H9 (cell line): Measurements from ENCODE around the gene SAG. TPM values are rescaled to one million over a fixed set of nuclear protein-coding genes. Genes with fewer than 3 reads are reported as not detected.

Experiments
- DNase-seq: peaks from one replicate; pipeline ENCODE4 v3.0.0-alpha.2; 2017
- H2AFZ ChIP-seq: one replicate; pipeline ENCODE4 v1.6.1; 2013; ENCODE audit warnings: mild to moderate bottlenecking, low read length, control low read depth, moderate library complexity
- H2AK5ac ChIP-seq: 2 replicates; pipeline ENCODE4 v1.6.1; 2013; ENCODE audit warnings: low read length, control low read depth, mixed read lengths; ENCODE audit not compliant: insufficient read length
- H2BK120ac ChIP-seq: one replicate; pipeline ENCODE4 v1.6.1; 2013; ENCODE audit warnings: low read depth, mild to moderate bottlenecking, low read length, control low read depth, inconsistent platforms; ENCODE audit not compliant: poor library complexity, severe bottlenecking
- H2BK12ac ChIP-seq: 2 replicates; pipeline ENCODE4 v1.6.1; 2013; ENCODE audit warnings: low read length, control low read depth, mixed read lengths, low read depth; ENCODE audit not compliant: insufficient read length
- H2BK15ac ChIP-seq: 2 replicates; pipeline ENCODE4 v1.6.1; 2013; ENCODE audit warnings: low read depth, low read length, control low read depth
- H2BK20ac ChIP-seq: one replicate; pipeline ENCODE4 v1.6.1; 2013; ENCODE audit warnings: low read depth, mild to moderate bottlenecking, low read length, control low read depth, inconsistent platforms; ENCODE audit not compliant: poor library complexity, severe bottlenecking
- H2BK5ac ChIP-seq: 2 replicates; pipeline ENCODE4 v1.6.1; 2013; ENCODE audit warnings: low read length, control low read depth, mixed read lengths; ENCODE audit not compliant: insufficient read length
- H3K14ac ChIP-seq: 2 replicates; pipeline ENCODE4 v1.6.1; 2013; ENCODE audit warnings: low read length, control low read depth; ENCODE audit not compliant: insufficient read depth
- H3K18ac ChIP-seq: 2 replicates; pipeline ENCODE4 v1.6.1; 2013; ENCODE audit warnings: low read depth, mild to moderate bottlenecking, mixed read lengths, low read length, control low read depth; ENCODE audit not compliant: insufficient read length
- H3K23ac ChIP-seq: 2 replicates; pipeline ENCODE4 v1.6.1; 2013; ENCODE audit warnings: low read length, control low read depth, mixed read lengths, low read depth; ENCODE audit not compliant: insufficient read length
- H3K23me2 ChIP-seq: 2 replicates; pipeline ENCODE4 v1.6.1; 2013; ENCODE audit warnings: low read depth, mild to moderate bottlenecking, mixed read lengths, low read length, control low read depth; ENCODE audit not compliant: insufficient read length, poor library complexity, severe bottlenecking
- H3K27ac ChIP-seq: 2 replicates; pipeline ENCODE4 v1.5.1; 2013; ENCODE audit warnings: low read length, control low read depth, mixed read lengths, low read depth; ENCODE audit not compliant: insufficient read length
- H3K27me3 ChIP-seq: 2 replicates; pipeline ENCODE4 v1.6.1; 2013; ENCODE audit warnings: low read length, control low read depth, inconsistent platforms; ENCODE audit not compliant: insufficient read depth
- H3K4ac ChIP-seq: 2 replicates; pipeline ENCODE4 v1.6.1; 2013; ENCODE audit warnings: low read depth, mild to moderate bottlenecking, control low read depth, inconsistent platforms, low read length, moderate library complexity
- H3K4me1 ChIP-seq: 2 replicates; pipeline ENCODE4 v1.6.1; 2013; ENCODE audit warnings: low read length, control low read depth, inconsistent platforms; ENCODE audit not compliant: insufficient read depth
- H3K4me2 ChIP-seq: 2 replicates; pipeline ENCODE4 v1.6.1; 2013; ENCODE audit warnings: low read length, control low read depth, mixed read lengths; ENCODE audit not compliant: insufficient read length, insufficient read depth
- H3K56ac ChIP-seq: 2 replicates; pipeline ENCODE4 v1.6.1; 2013; ENCODE audit warnings: low read depth, mild to moderate bottlenecking, mixed read lengths, low read length, control low read depth; ENCODE audit not compliant: insufficient read length
- H3K79me1 ChIP-seq: 2 replicates; pipeline ENCODE4 v1.6.1; 2013; ENCODE audit warnings: low read depth, mild to moderate bottlenecking, moderate library complexity, low read length, control low read depth, inconsistent platforms; ENCODE audit not compliant: insufficient read depth, poor library complexity, severe bottlenecking
- H3K79me2 ChIP-seq: 2 replicates; pipeline ENCODE4 v1.6.1; 2013; ENCODE audit warnings: low read length, control low read depth, inconsistent platforms; ENCODE audit not compliant: insufficient read depth
- H3K9ac ChIP-seq: 2 replicates; pipeline ENCODE4 v1.6.1; 2013; ENCODE audit warnings: low read length, control low read depth, mixed read lengths; ENCODE audit not compliant: insufficient read length; ENCODE audit errors: extremely low read depth
- H3K9me3 ChIP-seq: one replicate; pipeline ENCODE4 v1.6.1; 2013; ENCODE audit warnings: low read depth, low read length, inconsistent platforms; ENCODE audit not compliant: control insufficient read depth
- H3T11ph ChIP-seq: one replicate; pipeline ENCODE4 v1.6.1; 2013; ENCODE audit warnings: mild to moderate bottlenecking, low read length, control low read depth, inconsistent platforms
- H4K20me1 ChIP-seq: one replicate; pipeline ENCODE4 v1.6.1; 2013; ENCODE audit not compliant: control insufficient read depth, insufficient read length, insufficient read depth
- H4K5ac ChIP-seq: 2 replicates; pipeline ENCODE4 v1.6.1; 2013; ENCODE audit warnings: low read depth, mild to moderate bottlenecking, mixed read lengths, low read length, control low read depth; ENCODE audit not compliant: insufficient read length
- H4K8ac ChIP-seq: replicated peaks from 2 replicates; pipeline ENCODE4 v1.6.1; 2013; ENCODE audit warnings: low read length, control low read depth, mixed read lengths, low read depth; ENCODE audit not compliant: insufficient read length
- H4K91ac ChIP-seq: 2 replicates; pipeline ENCODE4 v1.6.1; 2013; ENCODE audit warnings: low read depth, mild to moderate bottlenecking, moderate library complexity, mixed read lengths, low read length, control low read depth; ENCODE audit not compliant: insufficient read length
- H3K27ac Mint-ChIP-seq, 3 experiments: 2 replicates in 2 of 3; 3 replicates in 1 of 3; pipeline ENCODE4 v1.8.0; 2020 to 2021; ENCODE audit warnings: mixed read lengths in 3 of 3, mild to moderate bottlenecking in 1 of 3, moderate library complexity in 1 of 3
- H3K27me3 Mint-ChIP-seq: 2 replicates; pipeline ENCODE4 v1.8.0; 2021; ENCODE audit warnings: low read depth, mild to moderate bottlenecking, moderate library complexity, mixed read lengths
- H3K36me3 Mint-ChIP-seq, 3 experiments: 2 replicates in 2 of 3; 3 replicates in 1 of 3; pipeline ENCODE4 v1.8.0; 2020 to 2021; ENCODE audit warnings: low read depth in 3 of 3, mixed read lengths in 3 of 3; ENCODE audit not compliant: insufficient read depth in 1 of 3
- H3K4me1 Mint-ChIP-seq, 2 experiments: 2 replicates each; pipeline ENCODE4 v1.8.0; 2020; ENCODE audit warnings: mixed read lengths in 2 of 2
- H3K4me3 Mint-ChIP-seq, 2 experiments: 2 replicates in 1 of 2; 3 replicates in 1 of 2; pipeline ENCODE4 v1.8.0; 2020 to 2021; ENCODE audit warnings: mild to moderate bottlenecking in 2 of 2, mixed read lengths in 2 of 2, moderate library complexity in 1 of 2
- H3K9me3 Mint-ChIP-seq, 2 experiments: 2 replicates in 1 of 2; 3 replicates in 1 of 2; pipeline ENCODE4 v1.8.0; 2020; ENCODE audit warnings: mild to moderate bottlenecking in 2 of 2, mixed read lengths in 2 of 2, moderate library complexity in 1 of 2
- WGBS: extraction: QIAGEN DNeasy Blood & Tissue Kit; methylation state at CpG from one replicate; pipeline ENCODE4 v1.1.7; 2013; ENCODE audit warnings: missing lambda C conversion rate, low lambda C conversion rate, mixed read lengths; ENCODE audit not compliant: insufficient read length; ENCODE audit errors: extremely low coverage; 5-methylcytosine and 5-hydroxymethylcytosine counted together
- total RNA-seq: library from RNA; stranded (reverse); gene quantifications from 2 replicates; pipeline ENCODE4 v1.2.1, GENCODE V29; 2021
- TF ChIP-seq, protein P1 (sequence below): fragments of 200-600 bp; sonication (generic); conservative IDR thresholded peaks from 3 replicates; pipeline ENCODE4 v1.8.0; 2021; ENCODE audit warnings: antibody characterized with exemption, mild to moderate bottlenecking

SAG gene
- total RNA-seq, 1 experiment from 2014 or later = not detected

DNA sequence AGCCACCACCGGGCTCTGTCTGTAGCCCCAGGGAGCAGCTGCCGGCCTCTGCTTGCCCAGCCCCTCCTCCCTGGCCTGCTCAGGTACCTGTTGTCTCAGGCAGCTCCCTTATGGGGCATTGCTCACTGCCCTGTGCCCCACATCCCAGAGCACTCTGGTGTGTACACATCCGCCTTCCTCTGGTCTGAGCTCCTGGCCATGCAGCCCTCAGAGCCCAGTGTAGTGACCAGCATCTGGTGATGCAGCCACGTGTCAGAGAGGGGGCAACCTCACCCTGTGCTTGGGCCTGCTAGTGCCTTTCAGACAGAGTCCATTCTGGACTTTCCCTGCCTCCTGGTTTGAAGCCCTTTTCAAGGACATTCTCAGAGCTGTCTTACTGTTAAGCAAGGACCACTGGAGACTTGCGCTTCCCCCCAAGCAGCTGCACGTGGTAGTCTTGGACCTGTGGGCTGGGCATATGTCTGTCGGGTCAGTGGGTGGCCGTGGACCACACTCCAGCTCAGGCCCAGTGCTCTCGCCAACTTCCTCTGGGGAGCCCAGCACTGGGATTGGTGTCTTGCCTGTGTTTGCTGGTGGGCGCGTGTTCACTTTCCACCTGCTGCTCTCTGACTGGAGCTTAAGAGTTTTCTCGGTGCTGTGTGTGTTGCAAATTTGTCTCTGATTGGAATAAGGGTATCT, 77.3 kb downstream of the SAG start:
- Histone ChIP-seq H3K9ac (no peak overlapping the region), H3K79me1 (no peaks in the 10 kb centered on the region), H3K4me1 (no peaks in the 10 kb centered on the region), H3K4me2 (no peak overlapping the region), H3K23ac (no peak overlapping the region), H2BK120ac (no peak overlapping the region), H3T11ph (no peak overlapping the region), H2BK12ac (no peak overlapping the region), H2AFZ (no peak overlapping the region), H3K56ac (no peak overlapping the region), H4K20me1 (no peaks in the 10 kb centered on the region), H2AK5ac (no peak overlapping the region), H3K14ac (peak overlapping the region; percentile 14; the same call in 1 of the 2 replicates), H3K27ac (no peak overlapping the region), H4K91ac (no peak overlapping the region), H3K9me3 (no peaks in the 10 kb centered on the region), H4K5ac (no peak overlapping the region), H3K4ac (no peak overlapping the region), H2BK20ac (no peak overlapping the region), H3K23me2 (no peaks in the 10 kb centered on the region), H2BK15ac (no peak overlapping the region), H4K8ac (no peak overlapping the region), H2BK5ac (no peak overlapping the region), H3K27me3 (no peaks in the 10 kb centered on the region), H3K79me2 (peaks cover 3% of the 10 kb centered on the region; the same call in 1 of the 2 replicates), H3K18ac (no peak overlapping the region)
- WGBS = no CpG with 5 or more reads among the region's 12 CpGs
- no peak for DNase-seq
- Mint-ChIP-seq H3K4me3 (no peak overlapping the region), H3K36me3 (0 out of 7 replicates have a peak, but pooled peaks cover 0 to 2% (median 1%) of the 10 kb centered on the region in 3 experiments), H3K9me3 (no peaks in the 10 kb centered on the region), H3K4me1 (peaks cover 11 to 23% of the 10 kb centered on the region in 2 experiments), H3K27ac (peak overlapping the region in 2 of 3 experiments; percentile 54 to 57; a peak in 4 of 7 replicates), H3K27me3 (no peaks in the 10 kb centered on the region)
- TF ChIP-seq, protein P1, sequence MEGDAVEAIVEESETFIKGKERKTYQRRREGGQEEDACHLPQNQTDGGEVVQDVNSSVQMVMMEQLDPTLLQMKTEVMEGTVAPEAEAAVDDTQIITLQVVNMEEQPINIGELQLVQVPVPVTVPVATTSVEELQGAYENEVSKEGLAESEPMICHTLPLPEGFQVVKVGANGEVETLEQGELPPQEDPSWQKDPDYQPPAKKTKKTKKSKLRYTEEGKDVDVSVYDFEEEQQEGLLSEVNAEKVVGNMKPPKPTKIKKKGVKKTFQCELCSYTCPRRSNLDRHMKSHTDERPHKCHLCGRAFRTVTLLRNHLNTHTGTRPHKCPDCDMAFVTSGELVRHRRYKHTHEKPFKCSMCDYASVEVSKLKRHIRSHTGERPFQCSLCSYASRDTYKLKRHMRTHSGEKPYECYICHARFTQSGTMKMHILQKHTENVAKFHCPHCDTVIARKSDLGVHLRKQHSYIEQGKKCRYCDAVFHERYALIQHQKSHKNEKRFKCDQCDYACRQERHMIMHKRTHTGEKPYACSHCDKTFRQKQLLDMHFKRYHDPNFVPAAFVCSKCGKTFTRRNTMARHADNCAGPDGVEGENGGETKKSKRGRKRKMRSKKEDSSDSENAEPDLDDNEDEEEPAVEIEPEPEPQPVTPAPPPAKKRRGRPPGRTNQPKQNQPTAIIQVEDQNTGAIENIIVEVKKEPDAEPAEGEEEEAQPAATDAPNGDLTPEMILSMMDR = no peak
